ENCODE results near the gene FAT4. TPM values are rescaled to one million over a fixed set of nuclear protein-coding genes. Genes with fewer than 3 reads are reported as not detected.

Gene FAT4
- total and polyA plus RNA-seq, 2 of the 8 experiments (the other 6 are each of a cell fraction or from before 2014, with no cell fraction given), result 1.3 to 5.3 TPM

- Histone ChIP-seq H4K91ac (replicated peaks; ENCODE audit: insufficient read length, low read length) (no peak overlapping the region), H2BK20ac (ENCODE audit: low read length) (no peak overlapping the region), H3K27ac (ENCODE audit: low read depth, low read length) (no peak overlapping the region), H3K36me3 (ENCODE audit: control insufficient read depth in 2 of 4, insufficient read depth in 4 of 4, low read length in 3 of 4) (no peaks in the 10 kb centered on the region), H3K79me1 (ENCODE audit: low read depth, low read length) (no peaks in the 10 kb centered on the region), H3K9ac (replicated peaks in 1 of 4; ENCODE audit: extremely low read depth in 1 of 4, low read depth in 3 of 4, low read length in 3 of 4) (no peak overlapping the region), H4K20me1 (replicated peaks in 1 of 2; ENCODE audit: control insufficient read depth in 1 of 2, insufficient read depth in 2 of 2, low read length in 2 of 2) (no peaks in the 10 kb centered on the region), H2AFZ (ENCODE audit: low read length) (peak overlapping the region; percentile 76; the same call in 1 of the 2 replicates), H3K4me1 (replicated peaks in 1 of 4; ENCODE audit: control insufficient read depth in 3 of 4, insufficient read depth in 4 of 4, low read length in 3 of 4) (peaks cover 0 to 15% (median 8%) of the 10 kb centered on the region in 4 experiments; a peak in 5 of 7 replicates), H2BK12ac (ENCODE audit: low read depth, low read length) (no peak overlapping the region), H3K27me3 (replicated peaks in 1 of 4; ENCODE audit: control insufficient read depth in 3 of 4, extremely low read depth in 1 of 4, insufficient read depth in 3 of 4, low read length in 3 of 4) (no peaks in the 10 kb centered on the region), H3K23me2 (ENCODE audit: low read depth, low read length) (no peaks in the 10 kb centered on the region), H3K14ac (ENCODE audit: insufficient read length) (no peak overlapping the region), H2BK5ac (ENCODE audit: low read depth, low read length) (no peak overlapping the region), H3K18ac (ENCODE audit: extremely low read depth, low read length) (no peak overlapping the region; the same call in 1 of the 2 replicates), H2AK5ac (ENCODE audit: low read depth, low read length) (no peak overlapping the region), H3K4me2 (ENCODE audit: insufficient read depth in 1 of 2, low read depth in 2 of 2, low read length in 2 of 2) (no peak overlapping the region), H3K79me2 (ENCODE audit: control insufficient read depth in 1 of 2, insufficient read depth in 2 of 2, low read length in 2 of 2) (no peaks in the 10 kb centered on the region), H2BK15ac (ENCODE audit: low read length) (no peak overlapping the region), H3K9me3 (ENCODE audit: insufficient read depth in 2 of 2, low read depth in 1 of 2, low read length in 1 of 2) (no peaks in the 10 kb centered on the region), H3K56ac (replicated peaks; ENCODE audit: insufficient read length, low read depth, low read length) (no peak overlapping the region), H3K4ac (replicated peaks; ENCODE audit: insufficient read length, low read depth, low read length) (no peak overlapping the region), H4K5ac (ENCODE audit: insufficient read length, low read depth, low read length) (no peak overlapping the region), H3K23ac (ENCODE audit: insufficient read length) (no peak overlapping the region), H2BK120ac (replicated peaks; ENCODE audit: low read depth, low read length) (peak overlapping the region; percentile 7), H4K8ac (ENCODE audit: extremely low read depth, insufficient read depth, low read length) (no peak overlapping the region), H3K4me3 (ENCODE audit: extremely low read depth in 1 of 4, insufficient read depth in 2 of 4, low read depth in 3 of 4, low read length in 4 of 4) (no peak overlapping the region)
- CTCF ChIA-PET (ENCODE audit: partially characterized antibody), result interaction anchor here (1.8 kb wide), 1 partner anchor 17 kb away, joined by 6 read pairs; no protein-coding TSS in a partner anchor
- 77% methylated on average over 7 of the region's 7 CpGs; no CpG with 5 or more reads in 1 of the 2 experiments for WGBS, 2 experiments (ENCODE audit: extremely low coverage in 1 of 2, insufficient coverage in 1 of 2, insufficient read length in 1 of 2, insufficient replicate concordance in 2 of 2, low coverage in 1 of 2, low lambda C conversion rate in 2 of 2, missing lambda C conversion rate in 1 of 2)
- no peak for DNase-seq (ENCODE audit: low read depth in 1 of 2, low spot score in 2 of 2)
- no peak for FAIRE-seq
- POLR2A ChIA-PET (ENCODE audit: partially characterized antibody), result no interaction called here
- TF ChIP-seq YY1 (IDR thresholded peaks at IDR 0.05; ENCODE audit: low read depth, low read length), result no peak
- TF ChIP-seq, protein P1, sequence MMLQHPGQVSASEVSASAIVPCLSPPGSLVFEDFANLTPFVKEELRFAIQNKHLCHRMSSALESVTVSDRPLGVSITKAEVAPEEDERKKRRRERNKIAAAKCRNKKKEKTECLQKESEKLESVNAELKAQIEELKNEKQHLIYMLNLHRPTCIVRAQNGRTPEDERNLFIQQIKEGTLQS (IDR thresholded peaks at IDR 0.05; ENCODE audit: insufficient read depth, low read depth, low read length), result no peak
- no peak for TF ChIP-seq POU5F1 (IDR thresholded peaks at IDR 0.05; ENCODE audit: low read depth, low read length)
- TF ChIP-seq SP2 (IDR thresholded peaks at IDR 0.05; ENCODE audit: low read length), result no peak
- no peak for TF ChIP-seq TCF12 (IDR thresholded peaks at IDR 0.05; ENCODE audit: low read depth, low read length)
- no peak for TF ChIP-seq EP300 (IDR thresholded peaks at IDR 0.05; ENCODE audit: borderline replicate concordance in 1 of 2, low read depth in 2 of 2, low read length in 2 of 2)
- TF ChIP-seq GABPA (IDR thresholded peaks at IDR 0.05; ENCODE audit: borderline replicate concordance, insufficient read depth, low read length), result no peak
- no peak for TF ChIP-seq RAD21 (IDR thresholded peaks at IDR 0.05 in 1 of 2, conservative IDR thresholded peaks at IDR 0.05 in 1 of 2; ENCODE audit: low read depth in 2 of 2, low read length in 2 of 2)
- TF ChIP-seq TEAD4 (IDR thresholded peaks at IDR 0.05; ENCODE audit: low read depth, low read length), result no peak
- no peak for TF ChIP-seq CBX8 (IDR thresholded peaks at IDR 0.05; ENCODE audit: borderline replicate concordance, low read depth, low read length)
- TF ChIP-seq HDAC6 (IDR thresholded peaks at IDR 0.05; ENCODE audit: low read depth, low read length), result no peak
- TF ChIP-seq SUZ12 (IDR thresholded peaks at IDR 0.05; ENCODE audit: low read length), result no peak
Observed at GRCh38 chr4:125266901-125267604, 47.7 kb upstream of the FAT4 start.
